Left renal pelvis (tissue), 4 donors: Measurements from ENCODE around the gene ATG16L2. TPM values are rescaled to one million over a fixed set of nuclear protein-coding genes. Genes with fewer than 3 reads are reported as not detected.
A peak's percentile ranks its signal among the peaks of the same experiment; 100 is the strongest.
"Not testable (repeated sequence)": the region's sequence is repeated elsewhere in the genome, so short reads cannot be mapped to it uniquely, and the experiment has no call there.

Experiments
- DNase-seq, 4 donors: peaks; one replicate each; pipeline ENCODE4 v3.0.0-alpha.2; 2013; ENCODE audit warnings: low read depth in 4 of 4, low spot score in 3 of 4
- polyA plus RNA-seq, 4 donors: library from polyadenylated mRNA; unstranded; fragments of 120-200 nt; gene quantifications; one replicate each; pipeline ENCODE4 v1.2.1, GENCODE V29; 2013; ENCODE audit not compliant: insufficient read length in 4 of 4

The ATG16L2 gene
- polyA plus RNA-seq, 4 donors: 22.8 to 45.9 (median 26.2) TPM

DNA sequence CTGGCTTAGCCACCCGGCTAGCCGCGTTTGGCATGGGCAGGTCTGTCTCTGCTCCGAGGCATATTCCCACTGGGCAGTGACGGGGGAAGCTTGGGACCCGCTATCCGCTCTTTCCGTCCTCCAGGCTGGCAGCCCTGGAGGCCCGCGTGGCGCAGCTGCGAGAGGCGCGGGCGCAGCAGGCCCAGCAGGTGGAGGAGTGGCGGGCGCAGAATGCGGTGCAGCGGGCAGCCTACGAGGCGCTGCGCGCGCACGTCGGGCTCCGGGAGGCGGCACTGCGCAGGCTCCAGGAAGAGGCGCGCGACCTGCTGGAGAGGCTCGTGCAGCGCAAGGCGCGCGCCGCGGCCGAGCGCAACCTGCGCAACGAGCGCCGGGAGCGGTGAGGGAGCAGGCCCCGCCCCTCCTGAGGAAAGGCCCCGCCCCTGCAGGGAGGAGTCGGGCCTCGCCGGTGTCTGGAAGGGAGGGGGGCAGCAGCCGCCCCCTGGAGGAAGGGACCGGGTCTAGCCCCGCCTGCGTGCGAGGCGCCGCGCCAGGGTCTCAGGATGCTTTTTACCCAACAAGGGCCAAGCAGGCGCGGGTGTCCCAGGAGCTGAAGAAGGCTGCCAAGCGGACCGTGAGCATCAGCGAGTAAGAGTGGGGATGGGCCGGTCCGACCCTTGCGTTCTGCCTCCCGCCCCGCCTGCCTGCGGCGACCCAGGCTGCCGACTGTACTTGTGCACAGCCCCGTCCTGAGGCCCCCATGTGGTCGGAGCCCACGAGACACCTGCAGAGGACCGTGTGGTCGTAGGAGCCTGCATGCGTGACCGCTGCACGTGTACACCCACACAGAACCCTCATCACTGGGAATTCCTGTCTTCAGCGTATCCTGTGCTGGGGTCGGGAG is 7.9 kb downstream of the ATG16L2 start:
- DNase-seq: peak in 3 of 4 donors; percentile 82 to 88 (median 84)

DNA sequence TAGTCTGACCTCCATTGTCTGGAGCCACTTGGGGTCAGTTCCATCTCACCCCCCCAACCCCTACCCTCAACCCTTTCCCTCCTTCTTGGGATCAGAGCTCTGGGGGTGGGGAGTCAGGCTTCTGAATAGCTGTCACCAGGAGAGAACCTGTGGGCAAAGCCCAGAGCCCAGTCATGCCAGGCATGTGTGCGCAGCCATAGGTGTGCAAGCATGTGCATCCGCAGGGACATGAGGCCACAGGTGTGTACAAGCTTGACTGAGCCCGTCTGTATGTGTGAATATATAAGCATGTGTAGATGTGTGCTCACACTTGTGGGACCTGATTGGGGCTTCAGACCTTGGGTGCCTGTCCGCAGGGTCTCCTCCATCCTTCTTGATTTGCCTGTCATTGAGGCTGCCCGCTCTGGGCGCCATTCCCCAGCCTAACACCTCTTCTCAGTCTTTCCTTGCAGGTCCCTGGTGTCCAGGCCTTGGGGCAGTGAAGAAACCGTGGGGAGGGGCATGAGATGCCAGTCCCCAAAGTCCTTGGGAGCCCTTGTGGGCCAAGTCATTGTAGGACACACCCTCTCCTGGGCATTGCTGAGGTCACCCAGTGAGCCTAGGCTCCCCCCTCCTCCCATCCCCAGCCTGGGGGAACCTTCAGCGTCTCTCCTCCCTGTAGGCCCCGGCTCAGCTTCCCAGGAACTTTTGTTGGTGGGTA is 9.0 kb downstream of the ATG16L2 start:
- DNase-seq: no peak

DNA sequence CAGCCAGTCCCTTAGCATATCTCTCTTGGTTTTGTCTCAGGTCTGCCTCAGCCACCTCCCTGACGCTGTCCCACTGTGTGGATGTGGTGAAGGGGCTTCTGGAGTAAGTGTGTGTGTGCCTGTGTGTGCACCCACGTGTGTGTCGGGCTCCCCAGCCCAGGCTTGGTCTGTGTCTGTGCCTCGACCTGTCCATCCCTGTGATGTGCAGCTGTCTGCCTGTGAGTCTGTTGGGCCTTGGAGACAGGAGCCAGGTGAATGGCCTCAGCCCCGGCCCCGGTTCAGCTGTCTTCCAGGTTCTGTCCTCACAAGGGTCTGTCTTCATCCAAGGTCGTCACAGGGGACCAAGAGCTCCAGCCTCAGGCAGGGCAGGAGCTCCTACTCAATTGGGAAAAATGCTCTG is 9.8 kb downstream of the ATG16L2 start:
- no peak for DNase-seq

DNA sequence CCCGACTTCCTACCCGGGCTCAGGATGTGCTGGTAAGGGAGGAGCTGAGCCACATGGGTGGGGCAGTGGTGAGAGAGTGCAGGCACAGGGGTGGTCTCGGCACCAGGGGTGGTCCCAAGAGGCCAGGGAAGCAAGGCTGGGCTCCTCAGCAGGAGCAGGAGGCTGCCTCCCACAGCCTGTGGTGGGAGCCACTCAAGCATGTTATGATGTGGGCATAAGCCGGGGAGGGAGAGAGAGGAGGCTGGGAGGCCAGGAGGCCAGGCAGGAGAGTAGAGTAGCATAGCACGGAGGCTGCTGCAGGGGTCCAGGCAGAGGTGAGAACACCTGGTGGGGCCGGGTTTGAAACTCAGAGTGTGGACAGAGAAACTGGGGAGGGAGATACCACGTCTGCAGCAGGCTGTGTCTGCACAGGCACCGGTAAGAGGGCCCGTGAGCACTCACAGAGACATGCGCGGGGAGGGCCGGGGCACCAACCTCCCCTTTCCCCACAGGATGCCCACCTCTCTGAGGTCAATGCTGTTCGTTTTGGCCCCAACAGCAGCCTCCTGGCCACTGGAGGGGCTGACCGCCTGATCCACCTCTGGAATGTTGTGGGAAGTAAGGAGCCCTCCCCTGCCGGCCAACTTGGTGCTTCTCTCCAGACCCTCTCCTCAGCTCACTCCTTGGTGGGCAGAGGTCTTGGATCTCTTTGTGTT is 10.7 kb downstream of the ATG16L2 start:
- DNase-seq: no peak

DNA sequence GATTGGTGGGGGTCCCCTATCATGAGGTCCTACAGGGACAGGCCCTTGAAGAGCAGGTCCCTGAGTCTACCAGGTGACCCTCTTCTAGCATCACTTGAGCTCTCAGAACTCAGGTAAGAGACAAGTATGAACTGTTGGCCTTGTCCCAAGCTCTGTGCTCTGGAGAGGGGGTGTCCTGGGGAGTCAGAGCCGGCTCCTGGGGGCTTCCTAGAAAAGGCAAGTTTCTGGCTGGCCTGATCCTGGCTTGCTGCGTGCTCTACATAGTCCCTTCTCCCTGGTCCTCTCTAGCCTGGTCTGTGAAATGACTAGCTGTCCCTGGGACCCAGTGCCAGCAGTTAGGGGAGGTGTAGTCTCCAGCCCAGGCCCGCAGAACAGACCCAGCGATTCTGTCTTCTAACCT is 11.4 kb downstream of the ATG16L2 start:
- no peak for DNase-seq

DNA sequence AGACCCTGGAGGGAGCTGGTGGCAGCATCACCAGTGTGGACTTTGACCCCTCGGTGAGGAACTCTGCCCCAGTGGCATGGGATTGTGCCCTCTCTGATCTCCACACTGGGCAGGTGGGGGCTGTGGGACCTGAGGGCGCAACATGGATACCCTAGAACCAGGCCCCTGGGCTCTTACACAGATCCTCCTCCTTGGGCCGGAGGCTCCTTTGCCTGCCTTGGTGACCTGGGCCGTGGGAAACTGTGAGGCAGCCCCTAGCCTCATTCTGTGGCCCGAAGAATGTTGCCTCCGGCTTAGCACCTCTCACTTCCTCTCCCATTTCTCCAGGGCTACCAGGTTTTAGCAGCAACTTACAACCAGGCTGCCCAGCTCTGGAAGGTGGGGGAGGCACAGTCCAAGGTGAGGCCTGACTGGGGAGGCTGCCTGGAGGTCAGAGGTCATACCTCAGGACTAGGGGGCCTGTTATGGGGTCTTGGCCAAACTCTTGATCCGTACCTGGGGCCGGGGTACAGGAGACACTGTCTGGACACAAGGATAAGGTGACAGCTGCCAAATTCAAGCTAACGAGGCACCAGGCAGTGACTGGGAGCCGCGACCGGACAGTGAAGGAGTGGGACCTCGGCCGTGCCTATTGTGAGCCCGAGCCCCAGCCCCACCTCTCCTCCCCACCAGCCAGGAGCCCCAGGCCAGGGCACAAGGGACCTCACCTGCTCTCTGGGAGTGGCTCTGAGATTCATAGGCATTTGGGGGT is 12.2 kb downstream of the ATG16L2 start:
- no peak for DNase-seq

DNA sequence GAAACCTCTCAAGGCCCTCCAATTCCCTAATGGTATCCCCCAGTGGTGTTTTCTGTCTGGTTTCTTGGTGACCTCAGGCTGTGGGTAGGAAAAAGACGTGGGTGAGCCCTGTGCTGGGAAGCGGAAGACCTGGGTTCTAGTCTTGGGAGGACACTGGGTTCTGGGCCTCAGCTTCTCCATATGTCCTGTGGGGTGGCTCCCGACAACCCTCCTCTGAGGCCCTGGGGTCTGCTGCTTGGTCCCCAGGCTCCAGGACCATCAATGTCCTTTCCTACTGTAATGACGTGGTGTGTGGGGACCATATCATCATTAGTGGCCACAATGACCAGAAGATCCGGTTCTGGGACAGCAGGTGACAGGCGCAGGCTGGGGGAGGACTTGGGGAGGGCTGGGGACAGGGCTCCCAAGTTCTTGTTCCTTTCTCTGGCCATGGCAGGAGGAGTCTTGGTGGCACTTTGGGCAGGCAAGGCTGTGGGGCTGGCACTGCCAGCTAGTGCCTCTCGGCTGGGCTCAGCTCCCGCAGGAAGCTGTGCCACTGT is 12.8 kb downstream of the ATG16L2 start:
- DNase-seq: no peak

DNA sequence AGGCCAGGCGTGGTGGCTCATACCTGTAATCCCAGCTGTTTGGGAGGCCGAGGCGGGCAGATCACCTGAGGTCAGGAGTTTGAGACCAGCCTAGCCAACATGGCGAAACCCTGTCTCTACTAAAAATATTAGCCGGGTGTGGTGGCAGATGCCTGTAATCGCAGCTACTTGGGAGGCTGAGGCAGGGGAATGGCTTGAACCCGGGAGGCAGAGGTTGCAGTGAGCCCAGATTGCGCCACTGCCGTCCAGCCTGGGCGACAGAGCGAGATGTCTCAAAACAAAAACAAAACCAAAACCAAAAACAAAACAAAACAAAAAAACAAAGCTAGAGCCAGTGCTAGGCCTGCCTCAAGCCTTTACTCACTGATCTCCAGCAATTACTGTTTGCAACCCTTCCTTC is 13.4 kb downstream of the ATG16L2 start:
- DNase-seq: not testable (repeated sequence)

DNA sequence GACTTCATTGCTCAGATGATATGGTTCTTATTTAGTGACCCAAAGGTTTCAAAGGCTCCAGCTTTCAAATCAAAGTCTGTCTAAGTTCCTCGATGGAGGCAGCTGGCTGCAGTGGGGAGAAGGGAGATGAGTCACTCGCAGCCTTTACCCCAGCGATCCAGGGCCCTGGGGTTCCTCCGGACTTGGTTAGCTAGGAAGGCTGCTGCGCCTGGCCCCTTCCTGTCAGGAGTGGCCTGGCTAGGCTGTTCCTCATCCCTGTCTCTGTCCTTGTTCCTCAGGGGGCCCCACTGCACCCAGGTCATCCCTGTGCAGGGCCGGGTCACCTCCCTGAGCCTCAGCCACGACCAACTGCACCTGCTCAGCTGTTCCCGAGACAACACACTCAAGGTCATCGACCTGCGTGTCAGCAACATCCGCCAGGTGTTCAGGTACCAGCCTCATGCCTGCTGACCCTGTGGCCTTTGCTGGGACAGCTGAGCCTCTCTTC is 13.9 kb downstream of the ATG16L2 start:
- DNase-seq: no peak

DNA sequence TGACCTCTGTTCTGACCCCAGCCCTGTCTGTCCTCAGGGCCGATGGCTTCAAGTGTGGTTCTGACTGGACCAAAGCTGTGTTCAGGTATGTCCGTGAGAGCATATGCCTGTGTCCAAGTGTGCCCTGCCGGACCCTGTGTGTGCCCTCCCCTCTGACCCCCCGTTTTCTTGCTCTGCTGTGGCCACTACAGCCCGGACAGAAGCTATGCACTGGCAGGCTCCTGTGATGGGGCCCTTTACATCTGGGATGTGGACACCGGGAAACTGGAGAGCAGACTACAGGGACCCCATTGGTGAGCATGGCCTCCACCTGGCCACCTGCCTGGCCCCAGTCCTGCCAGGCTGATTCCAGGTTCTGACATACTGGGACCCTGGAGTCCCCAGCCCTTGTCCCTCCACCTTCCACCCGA is 14.5 kb downstream of the ATG16L2 start:
- DNase-seq: no peak

DNA sequence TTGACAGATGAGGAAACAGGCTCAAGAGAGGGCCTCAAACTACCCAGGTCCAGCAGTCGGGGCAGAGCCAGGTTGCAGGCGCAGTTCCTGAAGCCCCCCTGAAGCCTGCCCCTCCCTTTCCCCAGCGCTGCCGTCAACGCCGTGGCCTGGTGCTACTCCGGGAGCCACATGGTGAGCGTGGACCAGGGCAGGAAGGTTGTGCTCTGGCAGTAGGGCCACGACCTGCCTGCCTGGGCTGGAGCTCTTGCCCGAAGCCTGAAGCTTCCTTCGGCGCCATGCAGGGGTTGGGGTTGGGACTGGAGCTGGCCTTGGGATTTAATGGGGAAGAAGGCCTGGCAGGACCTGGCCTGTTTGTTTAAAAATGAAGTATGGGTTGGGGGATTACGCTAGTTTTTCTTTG is 15.0 kb downstream of the ATG16L2 start:
- no peak for DNase-seq

DNA sequence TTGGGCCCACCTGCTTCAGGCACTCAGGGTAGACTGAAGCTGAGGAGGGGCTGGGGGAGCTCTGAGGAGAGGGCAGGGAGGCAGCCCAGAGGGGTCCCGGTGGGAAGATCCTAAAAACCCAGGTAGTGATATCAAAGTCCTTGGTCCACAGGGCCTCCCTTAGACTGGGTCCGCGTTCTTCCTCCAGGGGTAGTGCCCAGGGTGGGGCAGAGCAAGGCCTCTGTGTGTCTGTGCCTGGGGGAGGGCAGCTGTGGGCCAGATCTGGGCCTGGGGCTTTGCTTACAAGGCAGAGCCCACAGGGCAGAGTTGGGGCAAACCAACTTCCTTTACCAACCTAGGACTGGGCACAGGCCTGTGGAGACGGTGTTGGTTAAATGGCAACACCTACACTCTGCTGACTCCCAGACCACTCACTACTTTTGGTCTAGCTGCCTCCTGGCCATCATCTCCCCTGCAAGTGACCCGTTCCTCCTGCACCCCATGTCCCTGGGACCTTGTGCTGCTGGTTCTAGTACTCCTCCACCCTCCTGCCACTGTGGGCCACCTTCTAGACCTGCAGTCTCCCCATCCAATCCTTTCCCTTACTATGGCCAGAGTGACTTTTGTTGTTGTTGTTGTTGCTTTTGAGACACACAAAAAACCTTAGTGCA is 15.8 kb downstream of the ATG16L2 start:
- DNase-seq: no peak

DNA sequence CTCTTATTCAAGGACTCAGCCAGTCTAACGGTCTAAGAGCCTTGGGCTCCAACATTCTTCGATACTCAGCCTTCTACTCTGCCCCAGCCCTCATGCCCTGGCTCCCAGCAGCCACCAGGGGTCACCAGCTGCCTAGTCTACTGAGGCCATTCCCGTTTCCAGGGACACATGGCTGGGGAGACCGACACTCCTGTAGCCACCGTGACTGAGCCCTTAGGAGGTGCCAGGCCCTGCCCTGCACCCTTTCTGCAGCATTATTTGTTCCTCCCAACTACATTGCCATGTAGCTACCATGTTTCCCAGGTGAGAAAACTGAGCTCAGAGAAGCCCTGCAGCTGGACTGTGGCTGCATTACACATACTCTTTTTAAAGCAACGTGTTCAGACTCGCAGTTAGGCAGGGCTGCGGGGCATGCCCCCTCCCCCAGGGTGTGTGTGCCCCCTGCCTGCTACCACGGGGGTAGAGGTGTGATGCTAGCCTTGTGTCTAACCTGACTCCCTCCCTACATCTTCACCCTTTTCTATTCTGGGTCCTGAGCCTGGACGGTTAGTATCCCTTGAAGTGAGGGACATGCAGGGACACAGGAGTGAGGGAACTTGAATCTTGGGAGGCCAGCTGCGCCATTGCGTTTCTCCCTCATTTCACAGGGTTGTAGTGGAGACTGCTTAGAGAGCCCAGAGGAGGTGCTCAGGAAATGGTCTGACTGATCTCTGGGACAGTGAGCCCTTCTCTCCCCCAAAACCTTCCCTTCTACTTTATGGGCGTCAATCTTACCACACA is 17.5 kb downstream of the ATG16L2 start:
- peak in 1 of 4 donors; percentile 70 for DNase-seq

DNA sequence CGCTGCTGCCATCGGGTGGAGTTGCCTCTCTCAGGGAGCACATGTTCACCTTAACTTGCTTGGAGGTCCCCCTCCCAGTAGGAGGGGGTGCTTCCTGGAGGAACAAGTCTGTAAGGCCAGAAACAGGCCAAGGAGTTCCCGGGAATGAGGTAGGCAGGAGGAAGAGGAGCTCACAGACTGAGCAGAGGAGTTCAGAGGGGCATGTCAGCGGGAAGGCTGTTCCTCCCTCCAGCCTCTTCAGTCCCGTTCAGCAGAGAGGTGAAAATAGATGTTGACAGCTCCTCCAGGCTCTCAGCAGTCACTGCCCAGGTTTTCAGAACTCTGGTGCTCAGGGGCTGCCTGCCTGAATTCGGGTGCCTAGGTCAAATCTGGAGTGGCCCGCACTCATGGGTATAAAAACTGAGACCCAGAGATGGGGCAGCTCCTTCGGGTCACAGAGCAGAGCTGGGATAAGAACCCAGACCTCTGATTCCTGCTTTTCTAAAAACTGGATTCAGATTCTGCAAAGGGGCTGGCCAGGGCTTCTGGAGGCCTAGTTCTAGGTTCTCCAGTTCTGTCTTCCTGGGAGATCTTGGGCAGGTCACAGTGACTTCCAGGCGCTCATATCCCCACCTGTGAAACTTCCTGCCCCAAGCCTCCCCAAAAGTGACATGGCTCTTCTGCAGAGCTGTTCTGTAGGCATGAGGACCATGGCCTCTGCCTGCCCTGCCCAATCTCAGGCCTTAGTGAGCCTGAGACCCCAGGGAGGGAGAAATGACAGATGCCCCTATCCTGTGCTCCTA is 18.3 kb downstream of the ATG16L2 start:
- no peak for DNase-seq

DNA sequence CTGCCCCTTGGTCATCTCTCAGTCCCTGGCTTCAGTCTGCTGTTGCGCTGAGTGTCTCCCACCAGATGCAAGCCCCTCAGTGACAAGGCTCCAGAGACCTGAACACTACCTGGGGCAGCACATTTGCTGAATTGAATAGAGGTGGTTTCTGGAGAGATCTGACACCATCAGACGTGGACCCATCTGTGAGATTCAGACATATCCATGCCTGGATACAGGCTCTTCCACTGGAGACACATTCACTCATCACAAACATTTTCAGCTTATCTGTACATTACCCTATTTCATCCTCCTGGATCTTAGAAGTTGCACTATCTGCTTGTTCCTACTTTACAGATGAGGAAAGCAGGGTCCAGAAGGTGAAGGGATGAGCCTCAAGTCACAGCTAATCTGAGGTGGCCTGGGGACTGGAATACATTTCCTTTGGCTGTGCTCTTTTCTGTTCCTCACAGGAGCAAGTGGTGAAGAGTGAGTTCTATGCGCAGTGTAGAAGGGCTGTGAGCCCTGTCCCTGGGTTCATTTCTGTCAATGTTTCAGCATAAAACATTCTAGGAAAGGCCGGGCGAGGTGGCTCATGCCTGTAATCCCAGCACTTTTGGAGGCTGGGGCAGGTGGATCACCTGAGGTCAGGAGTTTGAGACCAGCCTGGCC is 19.0 kb downstream of the ATG16L2 start:
- DNase-seq: no peak

DNA sequence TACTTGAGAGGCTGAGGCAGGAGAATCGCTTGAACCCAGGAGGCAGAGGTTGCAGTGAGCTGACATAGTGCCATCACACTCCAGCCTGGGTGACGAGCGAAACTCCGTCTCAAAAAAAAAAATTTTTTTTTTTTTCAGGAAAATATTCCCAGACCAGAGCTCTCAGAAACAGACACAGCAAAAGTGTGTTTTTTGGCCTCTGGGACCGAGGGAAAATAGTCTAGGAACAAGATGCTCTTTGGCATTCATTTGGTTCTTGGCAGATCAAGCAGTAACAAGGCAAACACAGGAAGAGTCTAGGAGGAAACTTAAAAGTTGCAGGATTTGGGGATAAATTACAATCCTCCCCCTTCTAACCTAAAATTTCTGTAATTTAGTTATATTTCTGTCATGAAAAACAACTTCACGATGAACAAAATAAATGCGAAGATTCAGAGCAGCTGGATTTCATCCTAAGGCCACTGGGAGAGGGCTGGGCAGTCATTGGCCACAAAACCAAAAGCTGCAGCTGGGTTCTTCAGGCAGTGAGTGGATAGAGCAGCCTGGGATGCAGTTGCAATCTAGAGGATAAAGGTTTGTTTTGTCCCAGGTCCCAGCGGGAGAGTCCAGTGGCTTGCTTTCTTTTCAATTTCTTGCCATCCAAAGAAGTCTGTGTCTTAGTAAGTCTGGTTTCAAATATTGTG is 19.7 kb downstream of the ATG16L2 start:
- peak in 1 of 4 donors; percentile 55 for DNase-seq

DNA sequence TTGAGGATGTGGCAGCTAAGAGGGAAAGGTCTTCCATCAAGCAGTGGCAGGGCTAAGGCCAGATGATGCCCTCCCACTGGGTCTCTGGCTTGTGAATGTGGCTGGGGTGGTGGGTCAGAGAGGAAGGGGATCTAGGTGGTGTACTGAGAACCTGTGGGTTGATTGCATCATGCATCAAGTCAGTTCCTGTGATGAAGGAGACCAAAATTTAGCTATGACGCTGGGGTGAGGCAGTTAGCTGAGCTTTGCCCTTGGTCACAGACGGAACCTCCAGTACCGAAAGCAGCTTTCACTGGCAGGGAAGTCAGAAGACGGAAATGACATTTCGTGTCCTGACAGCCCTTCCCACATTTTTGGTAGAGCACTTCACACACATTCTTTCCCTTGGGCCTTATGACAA is 20.7 kb downstream of the ATG16L2 start:
- no peak for DNase-seq
